GM12878 (cell line): ENCODE measurements around the gene FANCG. TPM values are rescaled to one million over a fixed set of nuclear protein-coding genes. Genes with fewer than 3 reads are reported as not detected.

Source experiments
- BRCA1 ChIP-seq: IDR thresholded peaks from 2 replicates; pipeline ENCODE4 v1.6.1; 2011; ENCODE audit warnings: low read depth, low read length, improper control_type of control experiment
- CBX5 ChIP-seq: sonication (generic); IDR thresholded peaks from 2 replicates; pipeline ENCODE4 v1.6.1; 2016; ENCODE audit warnings: low read depth, moderate library complexity, mild to moderate bottlenecking, inconsistent platforms
- CHD1 ChIP-seq: IDR thresholded peaks from 2 replicates; pipeline ENCODE4 v1.6.1; 2012; ENCODE audit warnings: low read depth, low read length, improper control_type of control experiment
- CREM ChIP-seq: IDR thresholded peaks from 2 replicates; pipeline ENCODE4 v1.6.1; 2014; ENCODE audit warnings: antibody characterized with exemption, low read depth
- DPF2 ChIP-seq: fragments of 450-650 bp; IDR thresholded peaks from 2 replicates; pipeline ENCODE4 v1.6.1; 2017; ENCODE audit warnings: mild to moderate bottlenecking
- EP300 ChIP-seq, 2 experiments: fragments of 150-350 bp in 1 of 2; IDR thresholded peaks; 2 replicates each; pipeline ENCODE4 v1.6.1; 2011 to 2012; ENCODE audit warnings: low read depth in 2 of 2, low read length in 2 of 2, borderline replicate concordance in 1 of 2, improper control_type of control experiment in 1 of 2, inconsistent platforms in 1 of 2; ENCODE audit not compliant: control insufficient read depth in 1 of 2
- IRF4 ChIP-seq: IDR thresholded peaks from 2 replicates; pipeline ENCODE4 v1.6.1; 2011; ENCODE audit warnings: low read depth, low read length
- JUND ChIP-seq: IDR thresholded peaks from 2 replicates; pipeline ENCODE4 v1.6.1; 2012; ENCODE audit warnings: low read depth, mild to moderate bottlenecking, low read length, improper control_type of control experiment, moderate library complexity
- NFIC ChIP-seq: IDR thresholded peaks from 2 replicates; pipeline ENCODE4 v1.6.1; 2012; ENCODE audit warnings: low read depth, mild to moderate bottlenecking, inconsistent platforms, low read length, moderate library complexity
- SMAD1 ChIP-seq: fragments of 450-650 bp; IDR thresholded peaks from 2 replicates; pipeline ENCODE4 v1.6.1; 2018; ENCODE audit warnings: mild to moderate bottlenecking, low read depth; ENCODE audit not compliant: partially characterized antibody
- SP1 ChIP-seq: IDR thresholded peaks from one replicate; pipeline ENCODE4 v1.6.1; 2011; ENCODE audit warnings: low read depth, low read length
- SPI1 ChIP-seq: IDR thresholded peaks from 2 replicates; pipeline ENCODE4 v1.6.1; 2011; ENCODE audit warnings: low read depth, mild to moderate bottlenecking, low read length, moderate library complexity, borderline replicate concordance; ENCODE audit not compliant: insufficient read depth
- SREBF1 ChIP-seq: IDR thresholded peaks from 2 replicates; pipeline ENCODE4 v1.6.1; 2012; ENCODE audit warnings: mild to moderate bottlenecking, low read length
- ZNF207 ChIP-seq: fragments of 450-650 bp; IDR thresholded peaks from 2 replicates; pipeline ENCODE4 v1.6.1; 2014; ENCODE audit warnings: antibody characterized with exemption, mild to moderate bottlenecking, borderline replicate concordance
- ZNF384 ChIP-seq: IDR thresholded peaks from 2 replicates; pipeline ENCODE4 v1.6.1; 2012; ENCODE audit warnings: low read depth, mild to moderate bottlenecking, low read length, improper control_type of control experiment, borderline replicate concordance
- polyA plus RNA-seq, 11 experiments: library from polyadenylated mRNA; depleted of rRNA in 4 of 11; unstranded in 6 of 11; stranded (reverse) in 5 of 11; fragments of >200 nt; fragmentation: Nextera tagmentation in 4 of 11; fragmentation: Illumina TruSeq in 1 of 11; extraction: Ambion mirVana in 4 of 11; extraction: Trizol in 1 of 11; gene quantifications; 1 replicate in 1 of 11; 2 replicates in 10 of 11; pipeline versions ENCODE4 v1.2.1 to v1.2.3, GENCODE V29; 2011 to 2016; ENCODE audit warnings: inconsistent platforms in 2 of 11, missing spikeins in 2 of 11, low read depth in 1 of 11
- total RNA-seq, 4 experiments: library from RNA; depleted of rRNA in 3 of 4; stranded (reverse); fragments of >200 nt in 3 of 4; fragmentation: Illumina TruSeq in 1 of 4; extraction: Trizol in 1 of 4; gene quantifications; 2 replicates each; pipeline versions ENCODE4 v1.2.1 to v1.2.3, GENCODE V29; 2013 to 2021
- TF ChIP-seq, protein P1 (sequence below): IDR thresholded peaks from 2 replicates; pipeline ENCODE4 v1.6.1; 2012; ENCODE audit warnings: low read depth, low read length, improper control_type of control experiment
- TF ChIP-seq, protein P2 (sequence below): fragments of 450-650 bp; IDR thresholded peaks from 2 replicates; pipeline ENCODE4 v1.6.1; 2017; ENCODE audit warnings: mild to moderate bottlenecking, moderate library complexity
- TF ChIP-seq, protein P3 (sequence below): fragments of 450-650 bp; formaldehyde crosslinking; IDR thresholded peaks from 2 replicates; pipeline ENCODE4 v1.5.0; 2022; ENCODE audit warnings: mild to moderate bottlenecking, missing genetic modification characterization
- TF ChIP-seq, protein P4 (sequence below): IDR thresholded peaks from 2 replicates; pipeline ENCODE4 v1.6.1; 2011; ENCODE audit warnings: mild to moderate bottlenecking, low read depth, low read length, moderate library complexity; ENCODE audit not compliant: insufficient replicate concordance

The FANCG gene
- total and polyA plus RNA-seq, 10 of the 15 experiments (the other 5 are each of a cell fraction or from before 2014, with no cell fraction given), result 16.4 to 78.7 (median 45.4) TPM

DNA sequence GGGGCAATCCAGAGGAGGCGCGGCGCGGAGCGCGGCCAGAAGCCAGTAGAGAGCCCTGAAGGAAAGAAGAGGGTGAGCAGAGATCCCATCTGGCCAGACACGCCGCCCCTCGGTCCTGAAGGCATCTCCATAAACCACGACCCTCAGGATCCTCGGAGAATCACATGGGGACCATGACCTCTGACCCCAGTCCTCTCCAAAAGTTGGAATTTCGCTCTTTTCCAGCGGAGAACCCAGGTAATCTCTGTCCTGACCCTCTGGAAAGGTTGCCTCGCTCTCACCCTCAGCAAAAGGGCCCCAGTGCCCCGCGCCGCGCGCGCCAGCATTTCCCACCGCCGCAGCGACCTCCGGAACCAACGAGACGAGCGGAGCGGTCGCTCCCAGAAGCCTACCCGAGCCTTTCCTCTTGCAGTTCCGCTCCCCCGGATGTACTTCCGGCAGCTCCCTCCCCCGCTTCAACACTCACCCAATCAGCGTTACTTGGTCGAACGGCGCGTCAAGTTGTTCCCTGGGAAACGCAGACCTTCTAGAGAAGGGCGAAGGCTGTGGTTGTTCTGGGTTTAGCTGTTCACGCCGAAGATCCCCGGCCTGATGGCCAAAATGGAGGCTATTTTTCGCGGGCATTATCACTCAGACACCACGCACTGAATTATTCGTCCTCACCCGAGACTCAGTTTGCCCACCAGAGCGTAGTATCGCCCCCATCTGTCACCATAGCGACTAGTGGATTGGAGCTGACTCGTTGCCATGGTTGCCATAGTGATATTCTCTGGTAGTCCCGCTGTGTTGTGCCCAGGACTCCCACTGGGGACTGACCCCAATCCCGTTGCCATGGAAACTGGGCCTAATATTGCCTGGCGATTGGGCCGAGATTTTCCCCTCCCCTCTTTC, 23.3 kb upstream of the FANCG start, which contains the start of gene STOML2 (continued):
- TF ChIP-seq, protein P1, sequence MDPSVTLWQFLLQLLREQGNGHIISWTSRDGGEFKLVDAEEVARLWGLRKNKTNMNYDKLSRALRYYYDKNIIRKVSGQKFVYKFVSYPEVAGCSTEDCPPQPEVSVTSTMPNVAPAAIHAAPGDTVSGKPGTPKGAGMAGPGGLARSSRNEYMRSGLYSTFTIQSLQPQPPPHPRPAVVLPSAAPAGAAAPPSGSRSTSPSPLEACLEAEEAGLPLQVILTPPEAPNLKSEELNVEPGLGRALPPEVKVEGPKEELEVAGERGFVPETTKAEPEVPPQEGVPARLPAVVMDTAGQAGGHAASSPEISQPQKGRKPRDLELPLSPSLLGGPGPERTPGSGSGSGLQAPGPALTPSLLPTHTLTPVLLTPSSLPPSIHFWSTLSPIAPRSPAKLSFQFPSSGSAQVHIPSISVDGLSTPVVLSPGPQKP, result peak; percentile 99
- peak; percentile 87 for TF ChIP-seq IRF4
- TF ChIP-seq JUND, result no peak
- TF ChIP-seq, protein P2, sequence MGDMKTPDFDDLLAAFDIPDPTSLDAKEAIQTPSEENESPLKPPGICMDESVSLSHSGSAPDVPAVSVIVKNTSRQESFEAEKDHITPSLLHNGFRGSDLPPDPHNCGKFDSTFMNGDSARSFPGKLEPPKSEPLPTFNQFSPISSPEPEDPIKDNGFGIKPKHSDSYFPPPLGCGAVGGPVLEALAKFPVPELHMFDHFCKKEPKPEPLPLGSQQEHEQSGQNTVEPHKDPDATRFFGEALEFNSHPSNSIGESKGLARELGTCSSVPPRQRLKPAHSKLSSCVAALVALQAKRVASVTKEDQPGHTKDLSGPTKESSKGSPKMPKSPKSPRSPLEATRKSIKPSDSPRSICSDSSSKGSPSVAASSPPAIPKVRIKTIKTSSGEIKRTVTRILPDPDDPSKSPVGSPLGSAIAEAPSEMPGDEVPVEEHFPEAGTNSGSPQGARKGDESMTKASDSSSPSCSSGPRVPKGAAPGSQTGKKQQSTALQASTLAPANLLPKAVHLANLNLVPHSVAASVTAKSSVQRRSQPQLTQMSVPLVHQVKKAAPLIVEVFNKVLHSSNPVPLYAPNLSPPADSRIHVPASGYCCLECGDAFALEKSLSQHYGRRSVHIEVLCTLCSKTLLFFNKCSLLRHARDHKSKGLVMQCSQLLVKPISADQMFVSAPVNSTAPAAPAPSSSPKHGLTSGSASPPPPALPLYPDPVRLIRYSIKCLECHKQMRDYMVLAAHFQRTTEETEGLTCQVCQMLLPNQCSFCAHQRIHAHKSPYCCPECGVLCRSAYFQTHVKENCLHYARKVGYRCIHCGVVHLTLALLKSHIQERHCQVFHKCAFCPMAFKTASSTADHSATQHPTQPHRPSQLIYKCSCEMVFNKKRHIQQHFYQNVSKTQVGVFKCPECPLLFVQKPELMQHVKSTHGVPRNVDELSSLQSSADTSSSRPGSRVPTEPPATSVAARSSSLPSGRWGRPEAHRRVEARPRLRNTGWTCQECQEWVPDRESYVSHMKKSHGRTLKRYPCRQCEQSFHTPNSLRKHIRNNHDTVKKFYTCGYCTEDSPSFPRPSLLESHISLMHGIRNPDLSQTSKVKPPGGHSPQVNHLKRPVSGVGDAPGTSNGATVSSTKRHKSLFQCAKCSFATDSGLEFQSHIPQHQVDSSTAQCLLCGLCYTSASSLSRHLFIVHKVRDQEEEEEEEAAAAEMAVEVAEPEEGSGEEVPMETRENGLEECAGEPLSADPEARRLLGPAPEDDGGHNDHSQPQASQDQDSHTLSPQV, result peak; percentile 46; the same call in 1 of the 2 replicates
- TF ChIP-seq, protein P3, sequence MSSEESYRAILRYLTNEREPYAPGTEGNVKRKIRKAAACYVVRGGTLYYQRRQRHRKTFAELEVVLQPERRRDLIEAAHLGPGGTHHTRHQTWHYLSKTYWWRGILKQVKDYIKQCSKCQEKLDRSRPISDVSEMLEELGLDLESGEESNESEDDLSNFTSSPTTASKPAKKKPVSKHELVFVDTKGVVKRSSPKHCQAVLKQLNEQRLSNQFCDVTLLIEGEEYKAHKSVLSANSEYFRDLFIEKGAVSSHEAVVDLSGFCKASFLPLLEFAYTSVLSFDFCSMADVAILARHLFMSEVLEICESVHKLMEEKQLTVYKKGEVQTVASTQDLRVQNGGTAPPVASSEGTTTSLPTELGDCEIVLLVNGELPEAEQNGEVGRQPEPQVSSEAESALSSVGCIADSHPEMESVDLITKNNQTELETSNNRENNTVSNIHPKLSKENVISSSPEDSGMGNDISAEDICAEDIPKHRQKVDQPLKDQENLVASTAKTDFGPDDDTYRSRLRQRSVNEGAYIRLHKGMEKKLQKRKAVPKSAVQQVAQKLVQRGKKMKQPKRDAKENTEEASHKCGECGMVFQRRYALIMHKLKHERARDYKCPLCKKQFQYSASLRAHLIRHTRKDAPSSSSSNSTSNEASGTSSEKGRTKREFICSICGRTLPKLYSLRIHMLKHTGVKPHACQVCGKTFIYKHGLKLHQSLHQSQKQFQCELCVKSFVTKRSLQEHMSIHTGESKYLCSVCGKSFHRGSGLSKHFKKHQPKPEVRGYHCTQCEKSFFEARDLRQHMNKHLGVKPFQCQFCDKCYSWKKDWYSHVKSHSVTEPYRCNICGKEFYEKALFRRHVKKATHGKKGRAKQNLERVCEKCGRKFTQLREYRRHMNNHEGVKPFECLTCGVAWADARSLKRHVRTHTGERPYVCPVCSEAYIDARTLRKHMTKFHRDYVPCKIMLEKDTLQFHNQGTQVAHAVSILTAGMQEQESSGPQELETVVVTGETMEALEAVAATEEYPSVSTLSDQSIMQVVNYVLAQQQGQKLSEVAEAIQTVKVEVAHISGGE (CRISPR knock-in tag), result peak; percentile 92
- peak in 1 of 2 experiments; percentile 73; a peak in 2 of 4 replicates for TF ChIP-seq EP300 (IDR thresholded peaks at IDR 0.05; ENCODE audit: borderline replicate concordance in 1 of 2, control insufficient read depth in 1 of 2, low read depth in 2 of 2, low read length in 2 of 2)
- TF ChIP-seq, protein P4, sequence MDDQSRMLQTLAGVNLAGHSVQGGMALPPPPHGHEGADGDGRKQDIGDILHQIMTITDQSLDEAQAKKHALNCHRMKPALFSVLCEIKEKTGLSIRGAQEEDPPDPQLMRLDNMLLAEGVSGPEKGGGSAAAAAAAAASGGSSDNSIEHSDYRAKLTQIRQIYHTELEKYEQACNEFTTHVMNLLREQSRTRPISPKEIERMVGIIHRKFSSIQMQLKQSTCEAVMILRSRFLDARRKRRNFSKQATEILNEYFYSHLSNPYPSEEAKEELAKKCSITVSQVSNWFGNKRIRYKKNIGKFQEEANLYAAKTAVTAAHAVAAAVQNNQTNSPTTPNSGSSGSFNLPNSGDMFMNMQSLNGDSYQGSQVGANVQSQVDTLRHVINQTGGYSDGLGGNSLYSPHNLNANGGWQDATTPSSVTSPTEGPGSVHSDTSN, result peak; percentile 31
- peak; percentile 73; the same call in 1 of the 2 replicates for TF ChIP-seq CHD1
- TF ChIP-seq SPI1, result peak; percentile 26; the same call in 1 of the 2 replicates
- peak; percentile 73 for TF ChIP-seq SP1
- peak; percentile 54 for TF ChIP-seq SREBF1
- peak; percentile 67 for TF ChIP-seq CREM
- no peak; the same call in 1 of the 2 replicates for TF ChIP-seq NFIC
- TF ChIP-seq DPF2, result peak; percentile 13; the same call in 1 of the 2 replicates
- peak; percentile 94; the same call in 1 of the 2 replicates for TF ChIP-seq ZNF207
- no peak for TF ChIP-seq BRCA1
- no peak for TF ChIP-seq ZNF384
- TF ChIP-seq SMAD1, result peak; percentile 23
- 0 out of 2 replicates have a peak, but pooled peaks have one; percentile 53 for TF ChIP-seq CBX5
